Measurements from ENCODE around the gene CCDC171. TPM values are rescaled to one million over a fixed set of nuclear protein-coding genes. Genes with fewer than 3 reads are reported as not detected.

CCDC171 gene
- total RNA-seq, 1 experiment from 2014 or later = 2.6 TPM

GRCh38 chr9:15670246-15670645, 117.4 kb downstream of the CCDC171 start:
- ChIA-PET RAD21 (ENCODE audit: low non-redundant PET in 1 of 2, low total read pairs in 2 of 2, uncharacterized antibody in 2 of 2, unreplicated experiment in 2 of 2) (no interaction called here), POLR2A (no interaction called here), CTCF (no interaction called here)
- H4K20me1 ChIP-seq (ENCODE audit: insufficient read depth) = no peaks in the 10 kb centered on the region
- H3K9me2 ChIP-seq (ENCODE audit: insufficient read depth) = no peaks in the 10 kb centered on the region
- no peak overlapping the region for H2AFZ ChIP-seq (ENCODE audit: low read depth, low read length, poor library complexity, severe bottlenecking)
- TF ChIP-seq REST (IDR thresholded peaks at IDR 0.05; ENCODE audit: low read depth) (no peak), JUND (IDR thresholded peaks at IDR 0.05) (no peak), POLR2A (IDR thresholded peaks at IDR 0.05; ENCODE audit: borderline replicate concordance, extremely low read depth, insufficient read depth, insufficient read length) (no peak), ZBTB33 (IDR thresholded peaks at IDR 0.05; ENCODE audit: extremely low read depth, insufficient replicate concordance, low read length) (no peak), MAX (IDR thresholded peaks at IDR 0.05) (no peak), FOSL1 (IDR thresholded peaks at IDR 0.05; ENCODE audit: low read depth) (no peak), ELF1 (IDR thresholded peaks at IDR 0.05; ENCODE audit: borderline replicate concordance, low read depth) (no peak)
- BruUV-seq (replicated peaks) = no TSS peak
- H3K4me3 ChIP-seq (replicated peaks in 1 of 2; ENCODE audit: low read depth in 1 of 2, low read length in 2 of 2) = no peak overlapping the region
- H3K27ac ChIP-seq (ENCODE audit: low read depth, low read length) = no peak overlapping the region
- ATAC-seq = no peak
- DNase-seq (ENCODE audit: low read depth, low spot score) = no peak
- H3K4me2 ChIP-seq (ENCODE audit: low read length) = no peak overlapping the region
- H3K27me3 ChIP-seq (ENCODE audit: insufficient read depth, low read length) = no peaks in the 10 kb centered on the region
- H3K9ac ChIP-seq (ENCODE audit: low read length) = no peak overlapping the region
- no peaks in the 10 kb centered on the region for H3K9me3 ChIP-seq (ENCODE audit: control insufficient read depth in 1 of 2, insufficient read depth in 1 of 2, low read depth in 1 of 2, low read length in 2 of 2)
- intact Hi-C loops (cut with micrococcal nuclease) = no loop called here
- no peaks in the 10 kb centered on the region for H3K4me1 ChIP-seq (ENCODE audit: control insufficient read depth in 1 of 2, insufficient read depth in 2 of 2, low read length in 2 of 2)
- H3K79me2 ChIP-seq (ENCODE audit: insufficient read depth, low read length) = no peaks in the 10 kb centered on the region
- no peaks in the 10 kb centered on the region for H3K36me3 ChIP-seq (ENCODE audit: control insufficient read depth in 1 of 2, insufficient read depth in 2 of 2, low read length in 2 of 2)
